CD4-positive, alpha-beta T cell treated with Interleukin-4 for 4 hours (primary cell): ENCODE data around the gene HCFC1.
"Not testable (repeated sequence)": the region's sequence is repeated elsewhere in the genome, so short reads cannot be mapped to it uniquely, and the experiment has no call there.

Experiments
- DNase-seq: peaks from one replicate; pipeline ENCODE4 v3.0.0-alpha.2; 2020

HCFC1 gene

DNA sequence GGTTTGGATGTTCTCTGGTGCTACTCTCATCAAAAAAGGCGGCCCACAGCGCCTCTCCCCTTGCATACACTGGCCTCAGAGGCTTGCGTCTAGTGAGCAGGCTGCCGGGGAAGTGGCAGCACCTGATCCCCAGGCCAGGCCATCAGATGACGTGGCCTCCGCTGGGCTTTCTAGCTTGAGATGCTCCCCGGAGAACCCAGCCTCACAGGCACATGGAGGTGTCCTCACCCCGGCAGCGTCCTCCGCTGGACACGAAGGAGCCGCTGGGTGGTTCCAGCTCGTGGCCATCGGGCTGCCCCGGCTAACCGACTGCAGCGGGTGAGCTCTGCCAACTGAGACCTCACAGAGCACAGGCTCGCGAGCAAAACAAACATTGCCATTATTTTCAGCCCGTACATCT lies 35.3 kb upstream of the HCFC1 start:
- DNase-seq, result no peak

DNA sequence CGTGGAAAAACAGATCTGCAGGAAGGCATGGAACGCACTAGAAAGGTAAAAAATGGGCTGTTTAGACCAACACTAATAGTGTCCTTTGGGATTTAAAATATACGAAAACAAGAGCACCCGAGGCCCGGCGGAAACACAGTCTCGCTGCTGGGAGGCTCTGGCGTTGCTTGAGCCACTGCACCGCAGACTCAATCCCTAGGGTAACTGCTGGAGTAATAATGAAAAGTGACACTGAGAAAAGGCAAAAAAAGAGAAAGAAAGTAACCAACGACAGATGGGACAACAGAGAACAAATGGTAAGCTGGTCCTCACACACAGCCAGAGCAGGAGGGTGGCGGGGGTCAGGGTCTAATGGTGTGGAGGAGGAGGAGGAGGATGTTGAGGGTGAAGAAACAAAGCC lies 32.7 kb upstream of the HCFC1 start:
- no peak for DNase-seq

DNA sequence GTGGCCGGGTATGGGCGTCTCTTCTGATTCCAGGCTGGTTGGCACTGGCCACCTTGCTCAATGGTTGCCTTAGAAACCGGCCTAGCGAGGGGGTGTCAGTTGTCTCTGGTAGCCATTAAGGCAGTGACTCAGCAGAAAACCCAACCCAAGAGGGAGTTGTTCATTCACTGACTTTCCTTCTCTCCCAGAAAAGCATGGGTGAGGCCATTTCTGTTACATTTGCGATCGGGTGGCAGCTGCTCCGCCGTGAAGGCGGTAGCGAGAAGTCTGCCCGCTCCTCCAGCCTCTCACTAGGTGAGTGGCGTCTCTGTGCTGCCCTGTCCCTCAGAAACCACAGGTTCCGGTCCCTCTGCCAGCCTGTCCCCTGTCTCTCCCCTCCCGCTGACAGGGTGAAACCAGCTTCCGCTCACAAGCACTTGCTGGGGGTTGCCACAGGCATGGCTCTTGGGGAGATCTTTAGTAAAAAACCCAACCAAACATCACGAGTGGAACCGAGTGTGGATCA lies 30.6 kb upstream of the HCFC1 start:
- peak; percentile 67 for DNase-seq

DNA sequence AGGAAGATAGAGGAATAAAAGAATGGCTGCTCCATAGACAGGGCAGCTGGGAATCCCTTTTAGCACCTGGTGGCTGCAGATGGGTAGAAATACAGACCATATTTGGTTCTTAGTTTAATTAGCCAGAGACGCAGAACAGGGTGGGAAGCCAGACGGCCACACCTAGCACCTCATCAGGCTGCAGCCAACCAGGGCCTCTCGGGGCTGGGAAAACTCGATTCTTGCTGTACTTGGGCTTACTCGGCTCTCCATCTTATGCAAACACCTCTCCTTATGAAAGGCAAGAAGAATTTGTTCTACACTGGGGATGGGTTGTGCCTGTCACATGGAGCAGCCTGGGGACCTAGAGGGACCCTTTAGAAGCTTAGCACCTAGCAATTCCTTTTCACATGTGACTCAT lies 28.4 kb upstream of the HCFC1 start:
- DNase-seq, result no peak

DNA sequence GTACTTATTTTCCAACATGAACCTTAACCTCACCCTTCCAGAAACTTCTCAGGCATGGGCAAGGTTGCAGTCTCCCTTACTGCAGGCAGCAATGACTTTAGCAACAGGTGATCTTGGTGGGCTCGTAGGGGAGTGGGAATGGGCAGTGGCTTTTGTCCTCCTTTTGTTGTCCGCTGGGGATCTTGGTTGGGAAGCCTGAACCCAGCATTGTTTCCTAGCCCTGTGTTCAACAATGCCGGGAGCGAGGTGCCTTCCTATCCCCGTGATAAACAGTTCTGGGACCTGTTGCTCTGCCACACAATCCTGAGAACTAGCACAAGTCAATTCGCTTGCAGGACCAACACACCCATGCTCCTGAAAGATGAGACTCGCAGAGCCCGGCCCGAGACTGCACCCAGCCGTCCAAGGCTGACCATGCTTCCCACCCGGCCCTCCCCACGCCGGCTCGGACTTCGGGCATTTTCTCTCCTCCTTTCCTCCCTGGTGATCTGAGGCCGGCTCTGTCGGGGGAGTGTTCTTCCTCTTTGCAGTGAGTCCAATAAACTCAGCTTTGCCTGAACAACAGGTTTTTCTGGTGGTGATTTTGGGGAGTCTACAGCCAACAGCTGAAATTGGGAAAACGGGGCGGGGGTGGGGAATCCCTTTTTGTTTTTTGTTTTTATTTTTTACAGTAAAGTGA lies 27.9 kb upstream of the HCFC1 start:
- DNase-seq, result no peak

DNA sequence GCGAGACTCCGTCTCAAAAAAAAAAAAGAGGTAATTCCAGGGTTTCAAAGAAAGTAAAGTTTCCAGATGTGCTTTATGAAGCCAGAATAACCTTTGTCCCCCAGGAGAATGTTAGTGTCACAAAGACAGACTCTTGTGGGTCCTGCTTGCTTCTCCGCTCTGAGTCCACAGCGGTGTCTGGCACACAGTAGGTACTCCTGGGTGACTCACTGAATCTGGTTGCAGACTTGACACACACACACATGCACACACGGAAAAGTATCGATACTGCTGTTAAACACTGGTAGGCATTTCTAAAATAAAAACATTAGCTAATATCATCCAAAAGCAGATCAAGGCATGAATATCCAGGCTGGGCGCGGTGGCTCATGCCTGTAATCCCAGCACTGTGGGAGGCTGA lies 23.9 kb upstream of the HCFC1 start:
- DNase-seq, result no peak

DNA sequence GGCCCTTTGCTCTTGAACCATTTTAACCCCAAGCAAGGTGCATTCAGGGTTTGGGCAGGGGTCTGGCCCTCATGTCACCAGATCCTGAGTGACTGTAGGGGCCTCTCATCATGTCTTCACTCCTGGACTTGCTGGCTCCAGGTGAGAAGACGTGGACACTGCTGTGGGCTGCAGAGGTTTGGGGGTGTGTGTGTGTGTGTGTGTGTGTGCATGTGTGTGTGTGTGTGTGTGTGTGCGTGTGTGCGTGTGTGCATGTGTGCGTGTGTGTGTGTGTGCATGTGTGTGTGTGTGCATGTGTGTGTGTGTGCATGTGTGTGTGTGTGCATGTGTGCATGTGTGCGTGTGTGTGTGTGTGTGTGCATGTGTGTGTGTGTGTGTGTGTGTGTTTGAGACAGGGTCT lies 22.8 kb upstream of the HCFC1 start:
- not testable (repeated sequence) for DNase-seq

DNA sequence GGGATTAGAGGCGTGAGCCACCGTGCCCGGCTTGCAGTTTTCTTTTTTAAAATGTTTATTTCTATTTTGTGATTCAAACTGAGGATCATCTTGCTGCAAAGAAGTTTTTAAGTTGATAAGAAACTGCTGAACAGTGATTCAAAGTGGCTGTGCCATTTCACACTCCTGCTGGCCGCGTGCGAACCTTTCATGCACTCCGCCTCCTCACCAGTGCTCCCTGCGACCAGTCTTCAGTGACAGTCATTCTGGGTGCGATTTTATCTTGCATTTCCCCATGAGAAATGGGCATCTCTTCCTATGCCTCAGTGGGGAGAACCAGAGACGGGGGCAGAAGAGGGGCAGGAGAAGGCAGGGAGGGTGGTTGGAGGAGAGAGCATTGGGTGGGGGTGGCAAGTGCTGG lies 22.4 kb upstream of the HCFC1 start:
- DNase-seq, result no peak

DNA sequence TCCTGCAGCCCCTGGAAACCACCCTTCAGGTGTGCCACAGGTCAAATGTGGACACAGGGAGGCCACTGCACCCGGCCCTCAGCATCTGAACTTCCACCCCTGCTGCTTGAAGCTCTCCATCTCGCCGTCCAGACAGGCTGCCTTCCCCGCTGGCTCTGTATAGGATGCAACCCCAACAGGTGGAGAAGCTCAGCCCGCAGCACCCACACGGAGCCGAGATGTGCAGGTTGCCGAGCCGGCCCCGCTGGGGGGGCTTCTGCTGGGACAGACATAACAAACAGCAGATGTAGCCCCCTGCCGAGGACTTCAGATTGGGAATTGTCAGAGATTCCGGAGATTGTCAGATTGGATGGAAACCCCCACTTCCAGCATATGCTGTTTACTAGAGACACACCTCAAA lies 21.5 kb upstream of the HCFC1 start:
- no peak for DNase-seq

DNA sequence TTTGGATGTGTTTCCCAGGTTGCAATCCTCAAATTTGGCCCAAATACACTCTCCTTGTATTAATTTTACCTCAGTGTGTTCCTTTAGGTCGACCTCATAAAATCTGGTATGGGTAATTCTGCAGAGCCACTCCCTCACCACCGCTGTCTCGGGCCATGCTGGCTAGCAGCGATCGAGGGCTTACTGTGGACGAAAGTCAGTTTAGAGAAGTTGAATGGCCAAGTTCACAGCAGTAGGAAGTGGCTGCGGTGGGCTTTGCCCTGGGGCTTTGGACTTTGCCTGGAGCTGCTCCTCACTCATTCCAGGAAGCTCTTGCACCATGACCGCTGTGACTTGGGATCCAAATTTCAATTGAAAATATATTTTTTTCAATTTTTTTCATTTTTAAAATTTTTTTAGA lies 20.6 kb upstream of the HCFC1 start:
- no peak for DNase-seq

DNA sequence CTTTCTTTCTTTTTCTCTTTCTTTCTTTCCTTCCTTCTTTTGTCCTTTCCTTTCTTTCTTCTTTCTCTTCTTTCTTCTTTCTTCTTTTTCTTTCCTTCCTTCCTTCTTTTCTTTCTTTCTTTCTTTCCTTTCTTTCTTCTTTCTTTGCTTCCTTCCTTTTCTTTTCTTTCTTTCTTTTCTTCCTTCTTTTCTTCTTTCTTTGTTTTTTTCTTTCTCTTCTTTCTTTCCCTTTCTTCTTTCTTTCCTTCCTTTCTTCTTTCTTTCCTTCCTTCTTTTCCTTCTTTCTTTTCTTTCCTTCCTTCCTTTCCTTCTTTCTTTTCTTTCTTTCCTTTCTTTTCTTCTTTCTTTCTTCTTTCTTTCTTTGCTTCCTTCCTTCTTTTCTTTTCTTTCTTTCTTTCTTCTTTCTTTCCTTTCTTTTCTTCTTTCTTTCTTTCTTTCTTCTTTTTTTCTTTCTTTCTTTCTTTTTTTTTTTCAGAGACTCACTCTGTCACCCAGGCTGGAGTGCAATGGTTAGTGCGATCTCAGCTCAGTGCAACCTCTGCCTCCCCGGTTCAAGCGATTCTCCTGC lies 19.5 kb upstream of the HCFC1 start:
- DNase-seq, result no peak

DNA sequence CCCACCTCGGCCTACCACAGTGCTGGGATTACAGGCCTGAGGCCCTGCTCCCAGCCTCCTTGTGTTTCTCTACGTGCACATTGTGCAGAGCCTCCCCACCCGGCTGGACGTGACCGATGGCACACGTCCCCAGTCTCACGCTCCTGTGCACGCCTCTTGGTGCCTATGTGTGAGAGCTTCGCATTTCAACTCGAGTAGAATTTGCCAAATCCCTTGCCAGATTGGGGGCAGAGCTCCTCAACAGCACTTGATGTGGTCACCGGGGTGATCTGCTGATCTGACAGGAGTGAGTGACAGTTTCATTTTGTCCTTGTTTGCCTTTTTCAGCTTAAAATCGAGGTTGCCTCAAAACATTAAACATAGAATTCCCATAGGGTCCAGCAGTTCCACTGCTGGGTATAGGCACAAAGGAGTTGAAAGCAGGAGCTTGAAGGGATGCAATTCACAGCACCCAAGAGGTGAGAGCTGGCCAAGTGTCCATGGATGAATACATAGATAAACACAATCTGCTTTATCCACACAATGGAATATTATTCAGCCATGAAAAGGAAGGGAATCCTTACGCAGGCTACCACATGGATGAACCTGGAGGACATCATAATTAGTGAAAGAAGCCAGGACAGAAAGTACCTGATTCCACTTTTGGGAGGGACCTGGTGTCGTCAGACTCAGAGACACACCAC lies 18.5 kb upstream of the HCFC1 start:
- no peak for DNase-seq

DNA sequence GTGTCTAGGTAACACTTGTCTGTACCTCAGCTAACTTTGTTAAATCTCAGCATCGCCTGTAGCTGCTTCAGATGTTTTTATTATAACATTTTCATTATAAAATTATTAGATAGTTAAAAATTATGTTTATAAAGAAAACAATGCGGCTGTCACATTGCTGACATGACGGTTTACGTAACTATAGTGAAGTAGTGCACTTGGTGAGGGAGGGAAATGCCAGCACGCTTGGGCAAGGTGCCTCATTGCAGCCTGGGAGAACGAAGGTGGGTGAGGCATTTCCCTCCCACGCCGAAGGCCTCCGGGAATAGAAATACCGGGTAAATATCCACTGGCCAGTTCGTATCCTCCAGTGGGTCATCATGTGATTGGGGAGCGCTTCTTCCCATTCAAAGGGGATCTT lies 16.9 kb upstream of the HCFC1 start:
- DNase-seq, result no peak

DNA sequence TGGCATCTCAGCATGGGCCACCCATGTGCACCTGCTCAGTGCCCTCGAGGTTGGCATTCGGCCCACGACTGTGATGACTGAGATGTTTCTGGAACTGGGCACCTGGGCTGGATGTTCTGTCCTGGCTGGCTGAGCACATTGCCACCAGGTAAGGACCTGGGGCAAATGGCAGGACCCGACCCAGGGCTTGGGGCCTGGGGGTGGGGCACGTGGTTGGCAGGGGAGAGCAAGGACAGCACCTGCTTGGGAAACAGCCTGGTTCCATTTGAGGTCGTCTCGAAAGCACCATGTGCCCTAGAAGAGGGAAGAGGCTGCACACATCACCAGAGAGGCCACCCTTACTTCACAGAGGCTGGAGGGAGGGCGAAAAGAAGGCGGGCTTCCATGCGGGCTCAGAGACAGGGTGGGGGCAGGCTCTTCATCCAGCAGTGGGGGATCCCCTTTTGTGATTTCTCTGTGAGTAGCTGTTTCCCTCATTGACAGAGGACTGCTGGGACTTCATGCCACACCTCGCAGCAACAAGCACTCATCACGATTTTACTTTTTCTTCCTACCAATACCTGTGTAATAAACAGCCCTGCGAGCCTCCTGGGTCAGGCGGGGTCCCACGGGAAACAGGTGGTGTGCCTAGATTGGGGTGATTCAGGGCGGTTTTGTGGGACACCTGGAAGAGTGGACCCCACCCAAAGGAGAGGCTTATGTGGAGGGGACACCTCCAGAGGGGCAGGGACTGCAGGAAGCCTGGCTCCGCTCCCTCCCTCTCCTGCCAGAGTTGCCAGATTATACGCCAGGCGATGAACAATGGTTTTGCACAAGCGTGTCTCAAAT lies 12.9 kb upstream of the HCFC1 start:
- DNase-seq, result peak; percentile 52

DNA sequence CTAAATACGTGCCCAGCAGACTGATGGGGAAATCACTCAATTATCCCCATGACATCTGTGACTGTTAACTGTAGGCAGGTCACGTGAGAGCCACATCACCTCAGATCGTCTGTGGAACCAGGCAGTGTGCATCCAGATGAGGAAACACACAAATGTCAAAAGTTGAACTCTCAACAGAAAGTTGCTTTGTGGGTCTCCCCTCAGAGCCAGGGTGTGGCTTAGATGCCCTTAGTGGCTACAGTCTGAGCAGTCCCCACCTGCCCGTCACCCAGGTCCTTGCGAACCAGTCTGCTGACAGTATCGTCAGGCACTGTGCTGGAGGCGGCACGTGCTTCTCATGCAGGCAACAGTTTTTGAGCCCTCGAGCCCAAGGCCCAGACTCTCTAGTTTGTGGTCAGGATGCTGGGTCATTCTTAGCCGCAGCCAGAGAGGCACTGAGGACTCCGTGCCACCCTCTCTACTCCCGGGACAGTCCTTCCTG lies 11.7 kb upstream of the HCFC1 start:
- no peak for DNase-seq

DNA sequence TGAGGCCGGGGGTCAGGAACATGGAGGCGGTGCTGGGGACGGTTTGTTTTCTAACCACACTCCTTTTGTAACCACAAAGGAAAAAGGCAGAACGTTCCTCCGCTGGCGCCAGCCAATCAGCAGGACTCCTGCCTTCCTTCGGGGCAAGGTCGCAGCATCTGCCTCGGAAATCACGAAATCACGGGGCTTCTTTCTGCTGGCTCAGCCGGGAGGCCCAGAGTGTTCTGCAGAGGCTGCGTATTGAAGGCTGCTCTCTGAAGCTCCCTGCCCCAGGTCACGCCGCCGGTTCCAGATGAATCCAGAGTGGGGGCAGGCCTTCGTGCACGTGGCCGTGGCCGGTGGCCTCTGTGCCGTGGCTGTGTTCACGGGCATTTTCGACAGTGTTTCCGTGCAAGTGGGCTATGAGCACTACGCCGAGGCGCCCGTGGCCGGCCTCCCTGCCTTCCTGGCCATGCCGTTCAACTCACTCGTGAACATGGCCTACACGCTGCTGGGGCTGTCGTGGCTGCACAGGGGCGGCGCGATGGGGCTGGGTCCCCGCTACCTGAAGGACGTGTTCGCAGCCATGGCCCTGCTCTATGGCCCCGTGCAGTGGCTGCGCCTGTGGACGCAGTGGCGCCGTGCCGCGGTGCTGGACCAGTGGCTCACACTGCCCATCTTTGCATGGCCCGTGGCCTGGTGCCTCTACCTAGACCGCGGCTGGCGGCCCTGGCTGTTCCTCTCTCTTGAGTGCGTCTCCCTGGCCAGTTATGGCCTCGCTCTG lies 10.3 kb upstream of the HCFC1 start:
- peak; percentile 70 for DNase-seq

DNA sequence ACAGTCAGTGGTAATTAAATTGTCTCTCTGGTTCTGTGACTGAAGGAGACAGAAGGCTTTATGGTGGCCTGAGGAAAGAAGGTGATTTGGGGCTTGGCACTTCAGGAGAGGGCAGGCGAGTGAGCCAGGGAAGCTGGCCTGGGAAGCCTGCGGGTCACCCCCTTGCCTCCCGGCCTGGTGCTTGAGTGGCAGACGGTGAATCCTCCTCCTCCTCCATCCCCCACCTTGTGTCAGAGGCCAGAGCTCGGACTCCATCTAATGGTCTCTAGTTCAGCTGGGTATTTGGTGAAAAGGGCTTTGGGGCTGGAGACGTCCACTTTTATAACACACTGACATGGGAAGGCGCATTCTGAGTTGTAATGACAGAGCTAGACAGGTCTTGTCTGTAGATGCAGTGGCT lies 9.6 kb upstream of the HCFC1 start:
- no peak for DNase-seq

DNA sequence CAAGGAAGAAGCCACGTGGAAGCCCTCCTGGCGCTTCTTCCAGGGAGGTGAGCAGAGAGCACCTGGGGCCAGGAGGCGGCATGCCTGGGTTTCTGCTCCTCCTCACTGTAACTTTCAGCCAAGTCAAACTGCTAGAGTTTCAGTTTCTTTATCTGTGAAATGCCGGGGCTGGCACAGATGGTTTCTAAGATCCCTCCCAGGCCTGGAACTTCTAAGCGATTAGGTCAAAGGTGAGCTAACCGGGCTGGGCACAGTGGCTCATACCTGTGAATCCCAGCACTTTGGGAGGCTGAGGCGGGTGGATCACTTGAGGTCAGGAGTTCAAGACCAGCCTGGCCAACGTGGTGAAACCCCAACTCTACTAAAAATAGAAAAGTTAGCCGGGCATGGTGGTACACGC lies 8.8 kb upstream of the HCFC1 start:
- DNase-seq, result not testable (repeated sequence)

DNA sequence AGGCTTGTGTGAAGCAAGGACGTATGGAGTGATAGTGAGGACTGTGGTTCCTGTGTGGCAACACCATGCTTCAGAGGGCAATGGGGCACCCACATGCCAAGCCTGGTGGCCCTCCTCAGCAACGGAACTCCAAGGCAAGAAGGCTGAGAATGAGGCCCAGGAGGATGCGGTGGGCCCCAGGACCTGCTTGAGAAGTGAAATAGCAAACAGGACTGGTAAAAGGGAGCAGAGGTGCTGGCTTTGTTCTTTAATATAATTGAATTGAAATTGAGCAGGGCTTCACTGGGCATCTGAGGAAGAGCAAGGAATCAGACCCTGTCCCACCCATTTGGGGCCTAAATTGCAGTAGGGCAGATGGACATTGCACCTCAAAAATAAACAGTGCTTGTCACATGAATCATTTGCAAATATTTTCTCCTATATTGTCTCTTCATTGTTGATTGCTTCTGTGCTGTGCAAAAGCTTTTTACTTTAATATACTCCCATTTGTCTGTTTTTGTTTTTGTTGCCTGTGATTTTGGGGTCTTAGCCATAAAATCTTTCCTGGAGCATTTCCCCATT lies 3.2 kb upstream of the HCFC1 start:
- no peak for DNase-seq

DNA sequence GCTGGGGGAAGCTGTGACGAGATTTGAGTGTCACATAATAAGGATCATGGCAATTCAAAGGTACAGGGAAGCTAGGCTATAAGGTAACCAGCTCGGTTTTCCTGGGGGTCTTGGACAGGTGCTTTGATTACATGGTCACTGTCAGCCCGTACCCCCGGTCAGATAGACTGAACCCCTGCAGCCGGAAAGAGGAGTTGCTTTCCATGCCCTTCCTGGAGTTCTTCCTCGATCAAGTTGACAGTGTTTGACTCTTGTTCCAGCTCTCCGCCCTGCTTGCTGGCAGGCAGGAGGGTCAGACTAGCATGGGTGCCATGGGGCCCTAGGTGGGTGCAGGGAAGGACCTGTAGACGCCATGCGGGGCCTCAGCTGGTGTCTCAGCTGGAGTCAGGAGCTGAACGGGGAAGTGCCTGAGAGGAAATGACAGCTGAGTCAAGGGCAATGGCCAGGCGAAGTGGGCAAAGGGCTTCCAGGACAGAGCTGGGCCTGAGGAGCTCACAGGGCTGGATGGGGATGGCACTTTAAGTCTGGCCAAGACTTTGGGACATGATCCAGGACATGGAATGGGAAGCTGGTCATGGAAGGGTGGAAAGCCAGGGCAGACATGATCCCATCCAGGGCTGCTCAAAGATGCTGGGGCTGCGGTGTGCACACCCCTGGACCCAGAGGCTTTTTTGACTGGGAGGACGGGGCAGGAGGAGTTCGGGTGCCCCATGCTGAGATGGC lies 2.5 kb upstream of the HCFC1 start:
- DNase-seq, result no peak
